Measurements from ENCODE around the gene INTS7.
"Not testable (repeated sequence)": the region's sequence is repeated elsewhere in the genome, so short reads cannot be mapped to it uniquely, and the experiment has no call there.

Gene INTS7

DNA sequence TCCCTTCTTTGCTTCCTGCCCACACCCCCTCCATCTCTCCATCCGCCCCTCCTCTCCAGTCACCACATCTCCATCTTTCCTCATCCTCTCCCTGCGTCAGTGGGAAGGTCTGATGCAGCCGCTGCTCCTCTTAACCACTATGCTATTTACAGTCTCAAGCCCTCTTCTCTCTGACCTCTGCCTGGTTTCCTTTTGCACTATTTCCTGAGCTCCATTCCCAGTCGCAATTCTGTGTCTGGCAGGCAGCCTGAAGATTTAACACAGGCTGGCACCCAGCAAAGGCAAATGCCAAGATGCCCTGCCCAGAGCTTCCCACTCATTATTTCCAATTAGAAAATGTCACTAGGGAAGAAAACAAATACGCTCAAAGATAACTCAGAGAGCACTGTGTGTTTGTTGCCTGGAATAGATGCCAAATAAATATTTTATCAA, 115.2 kb downstream of the INTS7 start:
- TF ChIP-seq, protein P1, sequence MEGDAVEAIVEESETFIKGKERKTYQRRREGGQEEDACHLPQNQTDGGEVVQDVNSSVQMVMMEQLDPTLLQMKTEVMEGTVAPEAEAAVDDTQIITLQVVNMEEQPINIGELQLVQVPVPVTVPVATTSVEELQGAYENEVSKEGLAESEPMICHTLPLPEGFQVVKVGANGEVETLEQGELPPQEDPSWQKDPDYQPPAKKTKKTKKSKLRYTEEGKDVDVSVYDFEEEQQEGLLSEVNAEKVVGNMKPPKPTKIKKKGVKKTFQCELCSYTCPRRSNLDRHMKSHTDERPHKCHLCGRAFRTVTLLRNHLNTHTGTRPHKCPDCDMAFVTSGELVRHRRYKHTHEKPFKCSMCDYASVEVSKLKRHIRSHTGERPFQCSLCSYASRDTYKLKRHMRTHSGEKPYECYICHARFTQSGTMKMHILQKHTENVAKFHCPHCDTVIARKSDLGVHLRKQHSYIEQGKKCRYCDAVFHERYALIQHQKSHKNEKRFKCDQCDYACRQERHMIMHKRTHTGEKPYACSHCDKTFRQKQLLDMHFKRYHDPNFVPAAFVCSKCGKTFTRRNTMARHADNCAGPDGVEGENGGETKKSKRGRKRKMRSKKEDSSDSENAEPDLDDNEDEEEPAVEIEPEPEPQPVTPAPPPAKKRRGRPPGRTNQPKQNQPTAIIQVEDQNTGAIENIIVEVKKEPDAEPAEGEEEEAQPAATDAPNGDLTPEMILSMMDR (conservative IDR thresholded peaks at IDR 0.05), result no peak
- no peak overlapping the region for H3K27ac ChIP-seq

DNA sequence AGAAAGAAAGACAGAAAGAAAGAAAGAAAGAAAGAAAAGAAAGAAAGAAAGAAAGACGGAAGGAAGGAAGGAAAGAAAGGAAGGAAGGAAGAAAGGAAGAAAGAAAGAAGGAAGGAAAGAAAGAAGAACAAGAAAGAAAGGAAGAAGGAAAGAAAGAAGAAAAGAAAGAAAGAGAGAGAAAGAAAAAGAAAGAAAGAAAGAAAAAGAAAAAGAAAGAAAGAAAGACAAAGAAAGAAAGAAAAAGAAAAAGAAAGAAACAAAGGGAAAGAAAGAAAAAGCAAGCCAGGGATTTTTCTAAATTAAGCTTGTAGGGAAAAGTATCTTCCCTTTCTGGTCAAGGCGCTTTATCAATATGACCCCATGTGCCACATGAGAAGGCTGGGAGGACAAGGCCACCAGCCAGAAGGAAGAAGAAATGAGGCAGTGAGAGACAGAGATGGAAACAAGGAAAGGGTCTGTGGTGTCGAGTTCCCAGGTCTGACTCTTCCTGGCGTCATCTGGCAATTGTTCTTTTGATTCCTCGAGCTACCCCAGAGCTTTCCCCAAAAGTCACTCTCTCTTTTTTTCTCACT, 116.4 kb downstream of the INTS7 start:
- TF ChIP-seq, protein P1 (conservative IDR thresholded peaks at IDR 0.05), result no peak
- no peak overlapping the region for H3K27ac ChIP-seq

DNA sequence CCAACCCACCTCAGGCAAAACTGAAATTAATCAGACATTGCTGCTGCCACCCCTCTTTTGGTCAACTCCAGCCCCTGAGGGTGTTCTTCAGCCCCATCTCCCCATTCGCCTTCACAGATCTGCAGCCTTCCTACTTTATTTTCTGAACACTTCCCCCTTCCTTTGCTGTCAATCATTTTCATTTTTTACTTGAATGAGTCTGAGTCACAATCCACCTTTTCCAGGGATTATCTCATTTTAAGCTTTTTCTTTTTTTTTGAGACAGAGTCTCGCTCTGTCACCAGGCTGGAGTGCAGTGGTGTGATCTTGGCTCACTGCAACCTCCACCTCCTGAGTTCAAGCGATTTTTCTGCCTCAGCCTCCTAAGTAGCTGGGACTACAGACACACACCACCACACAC, 118.9 kb downstream of the INTS7 start:
- not testable (repeated sequence) for H3K27ac ChIP-seq

DNA sequence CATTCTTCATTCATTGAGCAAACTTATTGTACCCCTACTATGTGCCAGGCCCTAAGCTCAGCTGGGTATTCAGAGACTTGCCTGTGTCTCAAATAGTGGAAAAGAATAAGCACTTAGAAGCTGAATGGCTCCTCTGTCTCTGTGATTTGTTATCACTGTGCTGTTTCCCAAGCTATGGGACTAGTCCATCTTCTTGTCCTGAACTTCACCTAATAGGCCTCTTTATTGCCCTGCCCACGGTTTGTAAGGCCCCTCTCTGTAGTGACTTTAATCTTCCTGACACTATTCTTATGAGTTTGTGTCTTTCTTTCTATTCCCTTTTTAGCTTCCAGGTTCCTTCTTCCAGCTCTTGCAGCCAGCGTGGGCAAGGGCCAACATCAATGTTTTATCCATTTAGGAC, 119.4 kb downstream of the INTS7 start:
- TF ChIP-seq, protein P1 (conservative IDR thresholded peaks at IDR 0.05), result no peak
- no peak overlapping the region for H3K27ac ChIP-seq

DNA sequence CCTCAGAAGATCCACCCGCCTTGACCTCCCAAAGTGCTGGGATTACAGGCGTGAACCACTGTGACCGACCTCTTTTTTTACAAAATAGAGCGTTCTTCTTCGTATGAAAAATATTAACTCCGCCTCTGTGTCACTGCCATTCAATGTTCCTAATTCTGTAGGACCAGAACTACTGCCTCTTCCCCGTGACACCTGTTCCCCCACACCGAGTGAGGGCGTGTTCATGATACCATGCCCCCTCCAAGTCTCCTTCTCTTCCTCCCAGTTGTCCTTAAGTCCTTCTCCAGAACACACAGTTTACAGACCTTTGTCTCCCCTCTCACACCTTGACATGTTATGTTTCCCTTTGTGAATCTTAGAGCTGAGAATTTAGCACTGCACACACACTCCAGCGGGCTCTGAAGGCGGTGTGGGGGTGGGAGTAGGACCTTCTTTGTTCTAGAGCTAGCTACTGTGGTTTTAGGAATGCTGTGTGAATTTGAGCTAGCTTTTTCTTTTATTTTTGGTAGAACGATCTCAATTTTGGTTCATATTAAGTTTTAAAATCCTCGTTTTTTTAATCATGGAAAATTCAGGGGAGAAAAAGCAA, 122.4 kb downstream of the INTS7 start:
- no peak overlapping the region for H3K27ac ChIP-seq
- TF ChIP-seq, protein P1 (conservative IDR thresholded peaks at IDR 0.05), result no peak

DNA sequence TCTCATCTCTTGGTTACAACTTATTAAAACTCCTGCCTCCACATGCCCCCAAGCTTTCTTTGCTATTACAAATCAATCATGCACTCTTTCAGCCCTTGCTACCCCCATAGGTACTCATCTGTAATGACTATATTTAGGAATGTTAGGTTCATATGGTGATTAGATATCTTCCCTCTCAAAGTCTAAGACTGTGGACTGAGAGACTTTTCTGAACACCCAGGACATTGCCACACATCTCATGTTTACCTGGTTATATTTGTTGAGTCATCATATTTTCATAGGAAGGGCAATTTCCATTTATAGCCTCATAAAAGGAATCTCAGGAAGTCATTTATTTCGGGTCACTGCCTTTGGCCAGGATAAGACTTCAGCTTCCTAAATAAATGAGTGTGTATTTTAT, 123.3 kb downstream of the INTS7 start:
- TF ChIP-seq, protein P1 (conservative IDR thresholded peaks at IDR 0.05), result no peak
- H3K27ac ChIP-seq, result no peak overlapping the region

DNA sequence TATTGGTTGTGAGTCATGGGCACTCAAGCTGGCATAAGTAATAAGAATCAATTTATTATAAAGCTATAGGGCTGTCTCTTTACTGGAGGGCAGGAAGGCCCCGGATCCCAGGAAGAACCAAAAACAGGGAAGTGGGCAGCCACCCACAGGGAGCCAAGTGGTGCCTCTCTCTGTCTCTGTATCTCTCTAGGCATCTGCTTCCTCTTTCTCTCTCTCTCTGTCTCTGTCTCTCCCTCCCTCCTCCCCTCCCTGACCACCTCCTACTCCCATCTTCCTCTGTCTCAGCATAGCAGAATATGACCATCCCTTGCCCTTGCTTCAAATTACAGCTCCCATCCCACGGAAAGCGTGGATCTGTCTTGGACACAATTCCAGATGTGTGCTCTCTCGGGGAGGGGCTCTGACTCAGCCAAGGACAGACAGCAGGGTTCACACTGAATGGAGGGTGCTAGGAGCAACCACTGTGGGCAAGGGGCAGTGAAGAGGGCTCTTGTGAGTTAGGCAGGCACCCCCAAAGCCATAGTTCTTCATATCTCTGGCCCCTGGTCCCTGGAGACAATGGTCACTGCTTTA, 124.4 kb downstream of the INTS7 start:
- TF ChIP-seq, protein P1 (conservative IDR thresholded peaks at IDR 0.05), result no peak
- H3K27ac ChIP-seq, result no peak overlapping the region
